22Rv1 (cell line): ENCODE data around the gene KLRF2.

Experiments
- CTCF ChIP-seq: fragments of 450-650 bp; IDR thresholded peaks from 2 replicates; pipeline ENCODE4 v1.5.1; 2017; ENCODE audit warnings: mild to moderate bottlenecking
- ZFX ChIP-seq: fragments of 450-650 bp; IDR thresholded peaks from 2 replicates; pipeline ENCODE4 v1.6.1; 2017; ENCODE audit warnings: antibody characterized with exemption, borderline replicate concordance

- TF ChIP-seq CTCF (no peak), ZFX (no peak)
Measured at GRCh38 chr12:9843407-9843806, 37.9 kb upstream of the KLRF2 start.
